A673 (cell line): ENCODE results near the gene STAB1.

ENCODE experiments used
- CTCF ChIP-seq: fragments of 300-800, 200-600 bp; sonication (generic); conservative IDR thresholded peaks from 2 replicates; pipeline ENCODE4 v1.5.1; 2017; ENCODE audit warnings: low read depth, mild to moderate bottlenecking, antibody characterized with exemption, low read length, moderate library complexity, mixed read lengths
- EZH2 ChIP-seq: fragments of 200-600 bp; sonication (generic); IDR thresholded peaks from 2 replicates; pipeline ENCODE4 v1.6.1; 2017; ENCODE audit warnings: borderline replicate concordance, low read depth, mild to moderate bottlenecking, mixed read lengths, antibody characterized with exemption, low read length; ENCODE audit not compliant: poor library complexity, severe bottlenecking

GRCh38 chr3:52541050-52541449, 45.9 kb downstream of the STAB1 start:
- TF ChIP-seq CTCF = no peak
- TF ChIP-seq EZH2 = no peak
